SKM-1 (cell line): ENCODE data around the gene GALNT10.

Experiments used
- DNase-seq: peaks from one replicate; lab custom pipeline; 2025; ENCODE audit not compliant: unreplicated experiment; lab: John Stamatoyannopoulos, UW

Gene GALNT10

GRCh38 chr5:154201108-154201769, 10.7 kb downstream of the GALNT10 start:
- DNase-seq, result no peak

DNA sequence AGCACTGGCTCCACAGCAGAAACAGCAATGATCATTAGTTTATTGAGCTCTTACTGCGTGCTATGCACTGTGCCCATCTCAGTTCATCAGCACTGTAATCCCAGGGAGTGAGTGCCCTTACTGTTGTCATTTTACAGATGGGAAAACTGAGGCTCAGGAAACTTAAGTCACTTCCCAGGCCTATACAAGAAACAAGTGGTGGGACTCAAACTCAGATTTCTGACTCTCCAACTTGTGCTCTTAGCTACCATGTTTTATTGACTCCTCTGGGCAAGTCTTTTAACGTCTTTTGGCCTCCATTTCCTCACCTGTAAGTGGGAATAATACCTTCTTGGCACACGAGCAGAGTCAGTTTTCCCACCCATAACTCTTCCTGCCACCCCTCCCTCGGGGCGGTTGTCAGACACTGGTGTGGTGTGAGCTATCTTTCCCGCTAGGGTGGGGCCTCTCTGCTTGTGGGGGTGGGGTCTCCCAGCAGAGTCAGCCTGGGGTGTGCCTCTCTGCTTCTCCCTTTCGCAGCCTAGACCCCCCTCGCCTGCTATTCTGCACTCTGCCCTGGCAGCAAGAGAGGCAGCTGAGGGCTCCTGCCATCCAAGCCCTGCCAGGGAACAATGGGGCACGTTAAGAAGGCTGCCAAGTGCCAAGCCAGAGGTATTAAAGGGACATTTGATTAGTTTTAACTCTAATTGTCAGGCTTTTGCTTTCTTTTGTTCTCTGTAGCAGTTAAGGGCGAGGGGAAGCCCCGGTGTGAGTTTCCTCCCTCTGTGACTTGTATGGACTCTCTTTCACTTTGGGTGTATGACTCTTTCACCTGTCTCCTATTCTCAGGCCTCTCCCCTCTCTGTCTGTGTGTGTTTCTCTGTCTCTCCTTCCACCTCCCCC, 12.1 kb downstream of the GALNT10 start:
- DNase-seq, result no peak

DNA sequence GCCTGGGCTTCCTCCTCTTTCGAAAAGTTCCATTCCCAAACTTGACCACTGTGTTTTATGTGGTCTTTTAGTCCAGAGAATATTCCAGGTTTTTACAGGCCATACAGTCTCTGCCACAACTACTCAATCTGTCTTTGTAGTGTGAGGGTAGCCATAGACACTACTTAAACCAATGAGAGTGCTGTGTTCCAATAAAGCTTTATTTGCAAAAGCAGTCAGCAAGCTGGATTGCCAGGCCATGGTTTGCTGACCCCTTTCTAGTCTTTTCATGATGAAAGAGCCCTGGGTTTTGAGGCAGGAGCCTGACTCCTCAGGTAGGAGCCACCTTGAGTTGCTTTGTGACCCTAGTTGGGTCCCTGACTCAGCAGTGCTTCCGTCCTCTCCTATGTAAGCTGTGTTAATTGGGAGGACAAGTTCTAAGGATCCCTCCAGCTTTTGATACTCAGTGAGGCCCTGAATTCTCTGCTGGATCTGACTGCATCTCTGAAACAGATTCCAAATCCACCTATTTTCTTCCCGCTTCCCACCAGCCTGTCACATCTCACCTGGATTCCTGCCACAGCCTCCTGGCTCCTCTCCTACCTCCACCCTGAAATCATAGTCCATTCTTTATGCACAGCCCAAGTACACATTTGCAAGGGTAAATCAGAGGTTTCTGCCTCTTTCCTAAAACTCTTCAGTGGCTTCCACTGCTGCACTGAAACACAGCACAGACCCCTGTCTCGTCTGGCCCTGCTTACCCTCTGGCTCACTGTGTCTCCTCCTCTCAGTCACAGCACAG, 13.5 kb downstream of the GALNT10 start:
- no peak for DNase-seq

- DNase-seq, result no peak
These were observed 15.0 kb downstream of the GALNT10 start for GRCh38 chr5:154205441-154206117.

GRCh38 chr5:154206311-154206710, 15.8 kb downstream of the GALNT10 start:
- DNase-seq, result no peak

GRCh38 chr5:154207204-154207603, 16.7 kb downstream of the GALNT10 start:
- no peak for DNase-seq

DNA sequence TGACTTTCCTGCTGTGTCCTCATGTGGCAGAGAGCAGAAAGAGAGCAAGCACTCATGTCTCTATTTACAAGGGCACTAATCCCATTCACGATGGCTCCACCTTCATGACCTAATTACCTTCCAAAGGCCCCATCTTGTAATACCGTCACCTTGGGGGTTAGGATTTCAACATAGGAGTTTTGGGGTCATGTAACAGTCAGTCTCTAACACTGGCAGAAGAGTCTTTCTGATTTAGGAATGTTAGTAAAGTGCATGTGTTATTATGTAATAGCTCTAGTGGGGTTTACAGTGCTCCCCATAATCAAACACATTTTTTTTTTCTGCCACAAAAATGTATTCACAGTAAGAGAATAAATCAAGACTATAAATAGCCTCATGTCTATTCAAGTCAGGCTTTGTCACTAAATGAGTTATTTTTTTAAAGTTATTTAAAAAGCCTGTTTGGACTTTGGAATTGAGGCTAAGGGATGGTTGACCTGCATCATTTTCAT, 19.1 kb downstream of the GALNT10 start:
- no peak for DNase-seq

- no peak for DNase-seq
These were observed 19.6 kb downstream of the GALNT10 start for GRCh38 chr5:154210163-154210562.

DNA sequence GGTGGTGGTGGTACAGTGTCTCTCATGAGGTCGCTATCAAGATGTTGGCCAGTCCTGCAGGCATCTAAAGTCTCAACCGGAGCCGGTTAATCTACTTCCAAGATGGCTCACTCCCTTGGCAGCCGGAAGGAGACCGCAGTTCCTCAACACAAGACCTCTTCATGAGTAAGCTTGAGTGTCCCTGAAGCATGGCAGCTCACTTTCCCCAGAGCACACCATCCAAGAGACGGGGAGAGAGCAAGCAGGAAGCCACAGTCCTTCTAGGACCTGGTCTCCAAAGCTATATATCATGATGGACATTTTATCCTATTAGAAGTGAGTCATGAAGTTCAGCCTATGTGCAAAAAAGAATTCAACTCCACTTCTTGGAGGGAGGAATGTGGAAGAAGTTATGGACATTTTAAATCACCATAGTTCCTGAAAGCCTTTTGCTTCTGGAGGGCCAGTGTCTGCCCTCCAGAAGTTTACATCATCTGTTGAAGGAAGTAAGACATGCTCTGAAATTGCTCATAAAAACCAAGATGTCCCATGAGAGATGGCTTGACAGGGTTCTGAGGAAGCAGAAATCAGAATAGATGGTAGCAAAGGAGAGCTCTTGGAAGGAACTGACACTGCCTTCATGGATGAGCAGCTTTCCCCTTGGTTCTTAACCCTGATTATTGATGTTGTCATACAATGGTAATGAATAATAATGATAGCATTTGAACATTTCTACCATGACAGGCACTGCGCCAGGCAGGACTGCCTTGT, 21.3 kb downstream of the GALNT10 start:
- DNase-seq, result no peak

GRCh38 chr5:154213592-154213991, 23.1 kb downstream of the GALNT10 start:
- DNase-seq, result no peak

GRCh38 chr5:154214371-154215106, 24.0 kb downstream of the GALNT10 start:
- no peak for DNase-seq

DNA sequence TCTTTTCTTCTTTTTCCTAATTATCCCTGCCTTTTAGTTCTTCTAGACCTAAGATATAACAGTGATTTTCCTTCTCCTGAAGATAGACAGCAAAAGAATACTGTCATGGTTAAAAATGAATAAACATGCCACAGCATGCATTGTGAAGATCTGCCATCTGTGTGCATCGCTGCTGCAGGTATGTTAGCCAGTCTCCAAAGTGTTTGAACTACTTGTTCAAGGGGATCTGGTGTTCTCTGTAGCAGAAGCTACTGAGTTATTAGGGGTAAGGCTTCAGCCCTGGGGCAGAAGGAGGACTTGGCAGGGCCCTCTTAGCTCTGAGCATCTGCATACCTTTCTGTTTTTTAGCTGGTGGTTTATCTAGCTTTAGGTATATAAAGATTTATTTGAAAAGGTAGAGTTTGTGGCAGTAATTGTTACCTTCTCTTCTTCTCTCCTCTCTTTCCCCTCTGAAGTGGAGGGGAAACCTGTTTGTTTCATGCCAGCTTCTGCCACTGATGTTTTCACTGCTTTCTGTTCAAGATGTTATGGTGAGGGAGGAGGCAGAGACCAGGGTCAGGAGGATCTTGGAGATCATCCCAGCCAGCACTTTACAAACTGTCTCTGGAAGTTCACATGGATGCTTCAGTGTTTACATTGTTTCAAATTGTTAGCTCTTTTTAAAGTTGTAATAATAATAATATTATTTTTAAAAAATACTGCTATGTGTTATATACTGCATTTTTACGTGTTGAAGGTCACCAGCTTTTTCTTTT, 25.2 kb downstream of the GALNT10 start:
- no peak for DNase-seq

- DNase-seq, result no peak
These were observed 26.9 kb downstream of the GALNT10 start for GRCh38 chr5:154217462-154217861.

DNA sequence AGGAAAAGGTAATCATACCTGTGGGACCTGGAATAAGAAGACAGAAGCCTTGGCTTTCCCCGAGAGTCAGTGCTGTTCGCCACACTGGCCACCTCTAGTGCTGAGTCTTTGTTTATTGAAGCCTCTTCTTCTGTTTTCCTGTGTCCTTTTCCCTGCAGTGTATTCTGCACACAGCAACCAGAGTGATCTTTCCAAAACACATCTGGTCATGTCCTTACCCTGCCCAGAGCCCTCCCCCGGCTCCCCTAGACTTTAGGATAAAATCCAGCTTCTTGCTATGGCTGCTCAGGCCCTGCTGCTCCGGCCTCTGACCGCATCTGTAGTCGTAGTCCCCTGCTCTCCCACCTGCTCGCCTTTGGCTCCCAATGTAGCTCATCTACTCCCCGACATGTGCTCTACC, 28.3 kb downstream of the GALNT10 start:
- DNase-seq, result no peak

- DNase-seq, result no peak
These were observed 30.1 kb downstream of the GALNT10 start for GRCh38 chr5:154220625-154221024.

GRCh38 chr5:154221371-154221896, 30.9 kb downstream of the GALNT10 start:
- no peak for DNase-seq

DNA sequence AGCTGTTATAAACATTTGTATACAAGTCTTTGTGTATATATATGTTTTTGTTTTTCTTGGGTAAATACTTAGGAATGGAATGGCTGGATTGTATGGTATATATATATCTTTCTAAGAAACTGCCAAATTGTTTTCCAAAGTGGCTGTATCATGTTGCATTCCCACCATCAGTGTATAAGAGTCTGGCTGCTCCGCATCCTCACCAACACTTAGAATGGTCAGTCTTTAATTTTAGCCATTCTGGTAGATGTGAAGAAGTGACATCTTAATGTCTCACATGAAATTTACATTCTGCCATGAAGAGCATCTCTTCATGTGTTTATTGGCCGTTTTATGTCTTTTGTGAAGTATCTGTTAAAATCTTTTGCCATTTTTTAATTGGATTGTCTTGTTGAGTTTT, 31.9 kb downstream of the GALNT10 start:
- DNase-seq, result no peak

DNA sequence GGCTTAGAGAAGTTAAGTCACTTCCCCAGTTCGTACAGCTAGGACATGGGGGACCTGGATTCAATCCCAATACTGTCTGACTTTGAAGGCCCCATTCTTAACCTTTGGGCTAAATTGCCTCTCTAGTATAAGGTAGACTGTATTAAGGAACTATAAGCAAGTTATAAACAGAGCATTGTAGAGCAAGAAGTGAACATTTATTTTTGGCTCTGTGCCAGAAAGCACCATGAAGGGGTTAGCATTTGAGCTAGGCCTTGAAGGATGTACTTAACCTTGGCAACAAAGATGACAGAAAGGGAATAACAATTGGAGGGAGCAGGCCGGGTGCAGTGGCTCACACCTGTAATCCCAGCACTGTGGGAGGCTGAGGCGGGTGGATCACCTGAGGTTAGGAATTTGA, 32.8 kb downstream of the GALNT10 start:
- no peak for DNase-seq

DNA sequence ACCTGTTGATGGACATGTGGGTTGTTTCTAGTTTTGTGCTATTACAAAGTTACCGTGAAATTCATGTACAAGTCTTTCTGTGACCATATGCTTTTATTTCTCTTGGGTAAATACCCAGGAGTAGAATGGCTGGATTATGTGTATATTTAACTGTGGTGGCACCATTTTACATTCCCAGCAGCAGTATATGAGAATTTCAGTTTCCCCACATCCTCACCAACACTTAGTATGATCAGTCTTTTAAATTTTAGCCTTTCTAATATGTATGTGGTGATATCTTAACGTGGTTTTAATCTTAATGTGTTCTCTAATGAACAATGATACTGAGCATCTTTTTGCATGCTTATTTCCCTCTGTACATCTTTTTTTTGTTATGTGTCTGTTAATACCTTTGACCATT, 36.6 kb downstream of the GALNT10 start:
- no peak for DNase-seq
